ENCODE results near the gene NFYB. TPM values are rescaled to one million over a fixed set of nuclear protein-coding genes. Genes with fewer than 3 reads are reported as not detected.
A peak's percentile ranks its signal among the peaks of the same experiment; 100 is the strongest.

Gene NFYB
- total RNA-seq, 6 experiments from 2014 or later = 10.1 to 12.9 (median 12.2) TPM

GRCh38 chr12:104154286-104154685, 16.3 kb upstream of the NFYB start:
- no peak for TF ChIP-seq CTCF (IDR thresholded peaks at IDR 0.05)
- no peak for TF ChIP-seq POLR2A (IDR thresholded peaks at IDR 0.05)
- Histone ChIP-seq H3K4me1 (no peaks in the 10 kb centered on the region), H3K9me3 (no peaks in the 10 kb centered on the region), H3K27me3 (no peaks in the 10 kb centered on the region), H3K4me3 (no peak overlapping the region), H3K27ac (no peak overlapping the region), H3K36me3 (no peaks in the 10 kb centered on the region)
- DNase-seq (no peak), ATAC-seq (peak in 2 of 4 donors; percentile 22 to 27)
- WGBS (ENCODE audit: insufficient coverage, low coverage, low lambda C conversion rate, missing lambda C conversion rate) = 21% methylated on average over 4 of the region's 4 CpGs
- intact Hi-C loops (cut with DNase I) = no loop called here

- intact Hi-C loops (cut with DNase I) = no loop called here
Measured at GRCh38 chr12:104152685-104153241, 14.8 kb upstream of the NFYB start.

GRCh38 chr12:104150416-104150815, 12.4 kb upstream of the NFYB start:
- TF ChIP-seq POLR2A (IDR thresholded peaks at IDR 0.05) (no peak), CTCF (IDR thresholded peaks at IDR 0.05) (no peak)
- intact Hi-C loops (cut with DNase I) = no loop called here
- Histone ChIP-seq H3K27ac (no peak overlapping the region), H3K4me3 (no peak overlapping the region), H3K9me3 (no peaks in the 10 kb centered on the region), H3K27me3 (no peaks in the 10 kb centered on the region), H3K4me1 (no peaks in the 10 kb centered on the region), H3K36me3 (no peaks in the 10 kb centered on the region)
- no peak for DNase-seq
- 85% methylated on average over 5 of the region's 8 CpGs for WGBS (ENCODE audit: insufficient coverage, low coverage, low lambda C conversion rate, missing lambda C conversion rate)
- ATAC-seq = no peak

More at GRCh38 chr12:104152685-104153241, 14.8 kb upstream of the NFYB start:
- TF ChIP-seq CTCF (IDR thresholded peaks at IDR 0.05) (no peak), POLR2A (IDR thresholded peaks at IDR 0.05) (no peak)
- no peak overlapping the region for H3K27ac ChIP-seq
- no peaks in the 10 kb centered on the region for H3K27me3 ChIP-seq
- H3K36me3 ChIP-seq = no peaks in the 10 kb centered on the region
- H3K4me3 ChIP-seq = no peak overlapping the region
- H3K9me3 ChIP-seq = no peaks in the 10 kb centered on the region
- ATAC-seq (no peak), DNase-seq (no peak)
- no peaks in the 10 kb centered on the region for H3K4me1 ChIP-seq

- DNase-seq (no peak), ATAC-seq (no peak)
- intact Hi-C loops (cut with DNase I) = no loop called here
- Histone ChIP-seq H3K4me1 (no peaks in the 10 kb centered on the region), H3K9me3 (no peaks in the 10 kb centered on the region), H3K4me3 (no peak overlapping the region), H3K27me3 (no peaks in the 10 kb centered on the region), H3K36me3 (no peaks in the 10 kb centered on the region), H3K27ac (no peak overlapping the region)
- TF ChIP-seq CTCF (IDR thresholded peaks at IDR 0.05) (no peak), POLR2A (IDR thresholded peaks at IDR 0.05) (no peak)
- 89% methylated on average over 4 of the region's 11 CpGs for WGBS (ENCODE audit: insufficient coverage, low coverage, low lambda C conversion rate, missing lambda C conversion rate)
Measured at GRCh38 chr12:104147346-104147745, 9.3 kb upstream of the NFYB start.

GRCh38 chr12:104143918-104144317, 5.9 kb upstream of the NFYB start:
- H3K27ac ChIP-seq = no peak overlapping the region
- TF ChIP-seq CTCF (IDR thresholded peaks at IDR 0.05) = no peak
- no peak for TF ChIP-seq POLR2A (IDR thresholded peaks at IDR 0.05)
- no peak overlapping the region for H3K4me3 ChIP-seq
- ATAC-seq (no peak), DNase-seq (no peak)
- H3K9me3 ChIP-seq = no peaks in the 10 kb centered on the region
- intact Hi-C loops (cut with DNase I) = no loop called here
- no peaks in the 10 kb centered on the region for H3K27me3 ChIP-seq
- H3K36me3 ChIP-seq = no peaks in the 10 kb centered on the region
- no peaks in the 10 kb centered on the region for H3K4me1 ChIP-seq
- WGBS (ENCODE audit: insufficient coverage, low coverage, low lambda C conversion rate, missing lambda C conversion rate) = 58% methylated on average over 1 of the region's 1 CpG

All from right lobe of liver (tissue), 6 donors.